Measurements from ENCODE around the gene LAMB1.
"Not testable (repeated sequence)": the region's sequence is repeated elsewhere in the genome, so short reads cannot be mapped to it uniquely, and the experiment has no call there.

- TF ChIP-seq CTCF, POLR2A (IDR thresholded peaks at IDR 0.05): not testable (repeated sequence)
Observed at GRCh38 chr7:108033309-108033708, 30.3 kb upstream of the LAMB1 start.

Measured in lower leg skin (tissue), 3 donors.